H1 (cell line): ENCODE data around the gene SNX27.

ENCODE experiments used
- CHD2 ChIP-seq: IDR thresholded peaks from 2 replicates; pipeline ENCODE4 v1.6.1; 2012; ENCODE audit warnings: low read length, improper control_type of control experiment
- CREB1 ChIP-seq: IDR thresholded peaks from 2 replicates; pipeline ENCODE4 v1.6.1; 2012; ENCODE audit warnings: inconsistent platforms
- CTCF ChIP-seq, 3 experiments: IDR thresholded peaks; 1 replicate in 2 of 3; 2 replicates in 1 of 3; pipeline versions ENCODE4 v1.5.1 to v1.6.1; 2011; ENCODE audit warnings: low read length in 3 of 3, mild to moderate bottlenecking in 3 of 3, inconsistent platforms in 2 of 3, low read depth in 1 of 3, moderate library complexity in 1 of 3; ENCODE audit not compliant: insufficient read depth in 1 of 3; ENCODE audit errors: control extremely low read depth in 1 of 3
- EP300 ChIP-seq, 2 experiments: IDR thresholded peaks; 1 replicate in 1 of 2; 2 replicates in 1 of 2; pipeline ENCODE4 v1.6.1; 2011 to 2012; ENCODE audit warnings: low read depth in 2 of 2, low read length in 2 of 2, mild to moderate bottlenecking in 2 of 2, borderline replicate concordance in 1 of 2, inconsistent platforms in 1 of 2, moderate library complexity in 1 of 2
- EZH2 ChIP-seq: fragments of 200-600 bp; sonication (generic); IDR thresholded peaks from 2 replicates; pipeline ENCODE4 v1.7.1; 2012; ENCODE audit warnings: low read depth, mild to moderate bottlenecking, moderate library complexity, low read length, inconsistent platforms; ENCODE audit not compliant: severe bottlenecking
- POLR2AphosphoS5 ChIP-seq: IDR thresholded peaks from 2 replicates; pipeline ENCODE4 v1.6.1; 2011; ENCODE audit warnings: low read depth, low read length
- RAD21 ChIP-seq, 2 experiments: IDR thresholded peaks in 1 of 2; conservative IDR thresholded peaks in 1 of 2; 2 replicates each; pipeline ENCODE4 v1.6.1; 2011; ENCODE audit warnings: low read depth in 2 of 2, low read length in 2 of 2, improper control_type of control experiment in 1 of 2, inconsistent platforms in 1 of 2, mild to moderate bottlenecking in 1 of 2, moderate library complexity in 1 of 2
- TBP ChIP-seq: IDR thresholded peaks from 2 replicates; pipeline ENCODE4 v1.6.1; 2011; ENCODE audit warnings: low read depth, low read length, improper control_type of control experiment

DNA sequence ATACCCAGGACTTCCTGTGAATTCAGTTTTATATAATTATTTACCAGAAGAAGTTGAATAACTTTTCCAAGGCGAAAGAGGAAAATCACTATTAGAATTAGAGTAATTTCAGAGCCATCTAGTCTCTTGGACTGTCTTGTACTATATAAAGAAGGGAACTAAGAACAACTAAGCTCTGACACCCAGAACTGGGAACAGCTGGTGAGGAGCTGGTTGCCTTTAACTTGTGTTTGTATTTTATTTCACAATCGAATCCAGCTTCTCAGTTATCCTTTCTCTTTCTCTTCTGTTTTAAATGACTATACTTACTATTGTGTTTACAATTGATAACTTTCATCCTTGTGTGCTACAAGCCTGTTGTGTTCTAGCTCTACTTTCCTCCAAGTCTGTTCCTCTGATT, 8.4 kb downstream of the SNX27 start:
- TF ChIP-seq POLR2AphosphoS5 (no peak), CREB1 (no peak), EZH2 (no peak), CTCF (IDR thresholded peaks at IDR 0.05; ENCODE audit: control extremely low read depth in 1 of 3, insufficient read depth in 1 of 3, low read depth in 1 of 3, low read length in 3 of 3) (no peak), RAD21 (IDR thresholded peaks at IDR 0.05 in 1 of 2, conservative IDR thresholded peaks at IDR 0.05 in 1 of 2; ENCODE audit: low read depth in 2 of 2, low read length in 2 of 2) (no peak), TBP (no peak), EP300 (IDR thresholded peaks at IDR 0.05; ENCODE audit: borderline replicate concordance in 1 of 2, low read depth in 2 of 2, low read length in 2 of 2) (no peak), CHD2 (no peak)
